Measurements from ENCODE around the gene NWD2.
"Not testable (repeated sequence)": the region's sequence is repeated elsewhere in the genome, so short reads cannot be mapped to it uniquely, and the experiment has no call there.

The NWD2 gene

GRCh38 chr4:37486166-37486565 is 241.6 kb downstream of the NWD2 start:
- Histone ChIP-seq H3K9me3 (ENCODE audit: control extremely low read depth in 1 of 5, control insufficient read depth in 4 of 5, insufficient read depth in 2 of 5, low read depth in 1 of 5, low read length in 4 of 5) (peaks cover 0 to 1% (median 0%) of the 10 kb centered on the region in 5 experiments), H3K27ac (ENCODE audit: insufficient read depth in 1 of 2, low read depth in 1 of 2, low read length in 2 of 2, poor library complexity in 1 of 2, severe bottlenecking in 2 of 2) (no peak overlapping the region), H3K36me3 (ENCODE audit: control insufficient read depth in 4 of 4, insufficient read depth in 4 of 4, low read length in 3 of 4) (no peaks in the 10 kb centered on the region), H3K4me1 (ENCODE audit: control extremely low read depth in 1 of 4, control insufficient read depth in 4 of 4, insufficient read depth in 4 of 4, low read length in 3 of 4) (peaks cover 0 to 2% (median 0%) of the 10 kb centered on the region in 4 experiments), H3K4me3 (ENCODE audit: control insufficient read depth in 1 of 7, extremely low read depth in 1 of 7, insufficient read depth in 4 of 7, low read depth in 2 of 7, low read length in 6 of 7) (no peak overlapping the region), H3K27me3 (replicated peaks in 2 of 5; ENCODE audit: control insufficient read depth in 4 of 5, insufficient read depth in 5 of 5, low read length in 4 of 5) (no peaks in the 10 kb centered on the region)
- WGBS (ENCODE audit: insufficient coverage) = 100% methylated on average over 2 of the region's 3 CpGs
- POLR2A ChIA-PET = no interaction called here
- no peak for DNase-seq
- CTCF ChIA-PET = no interaction called here

GRCh38 chr4:37487668-37488067 is 243.1 kb downstream of the NWD2 start:
- Histone ChIP-seq H3K36me3 (ENCODE audit: control insufficient read depth in 4 of 4, insufficient read depth in 4 of 4, low read length in 3 of 4) (no peaks in the 10 kb centered on the region), H3K27me3 (replicated peaks in 2 of 5; ENCODE audit: control insufficient read depth in 4 of 5, insufficient read depth in 5 of 5, low read length in 4 of 5) (no peaks in the 10 kb centered on the region), H3K4me1 (ENCODE audit: control extremely low read depth in 1 of 4, control insufficient read depth in 4 of 4, insufficient read depth in 4 of 4, low read length in 3 of 4) (no peaks in the 10 kb centered on the region), H3K4me3 (ENCODE audit: control insufficient read depth in 1 of 7, extremely low read depth in 1 of 7, insufficient read depth in 4 of 7, low read depth in 2 of 7, low read length in 6 of 7) (no peak overlapping the region), H3K9me3 (ENCODE audit: control extremely low read depth in 1 of 5, control insufficient read depth in 4 of 5, insufficient read depth in 2 of 5, low read depth in 1 of 5, low read length in 4 of 5) (peaks cover 0 to under 1% (median 0%) of the 10 kb centered on the region in 5 experiments), H3K27ac (ENCODE audit: insufficient read depth in 1 of 2, low read depth in 1 of 2, low read length in 2 of 2, poor library complexity in 1 of 2, severe bottlenecking in 2 of 2) (no peak overlapping the region)
- CTCF ChIA-PET = no interaction called here
- DNase-seq = no peak
- POLR2A ChIA-PET = no interaction called here

- CTCF ChIA-PET = no interaction called here
- no peaks in the 10 kb centered on the region for H3K36me3 ChIP-seq (ENCODE audit: control insufficient read depth in 4 of 4, insufficient read depth in 4 of 4, low read length in 3 of 4)
- H3K27me3 ChIP-seq (replicated peaks in 2 of 5; ENCODE audit: control insufficient read depth in 4 of 5, insufficient read depth in 5 of 5, low read length in 4 of 5) = no peaks in the 10 kb centered on the region
- H3K9me3 ChIP-seq (ENCODE audit: control extremely low read depth in 1 of 5, control insufficient read depth in 4 of 5, insufficient read depth in 2 of 5, low read depth in 1 of 5, low read length in 4 of 5) = no peaks in the 10 kb centered on the region
- H3K27ac ChIP-seq (ENCODE audit: insufficient read depth in 1 of 2, low read depth in 1 of 2, low read length in 2 of 2, poor library complexity in 1 of 2, severe bottlenecking in 2 of 2) = no peak overlapping the region
- no peaks in the 10 kb centered on the region for H3K4me1 ChIP-seq (ENCODE audit: control extremely low read depth in 1 of 4, control insufficient read depth in 4 of 4, insufficient read depth in 4 of 4, low read length in 3 of 4)
- WGBS (ENCODE audit: insufficient coverage) = no CpG with 5 or more reads among the region's 1 CpG
- no peak for DNase-seq
- no peak overlapping the region for H3K4me3 ChIP-seq (ENCODE audit: control insufficient read depth in 1 of 7, extremely low read depth in 1 of 7, insufficient read depth in 4 of 7, low read depth in 2 of 7, low read length in 6 of 7)
- POLR2A ChIA-PET = no interaction called here
Measured at GRCh38 chr4:37489697-37490096, 245.2 kb downstream of the NWD2 start.

- Histone ChIP-seq H3K36me3 (ENCODE audit: control insufficient read depth in 4 of 4, insufficient read depth in 4 of 4, low read length in 3 of 4) (no peaks in the 10 kb centered on the region), H3K9me3 (ENCODE audit: control extremely low read depth in 1 of 5, control insufficient read depth in 4 of 5, insufficient read depth in 2 of 5, low read depth in 1 of 5, low read length in 4 of 5) (no peaks in the 10 kb centered on the region), H3K27ac (ENCODE audit: insufficient read depth in 1 of 2, low read depth in 1 of 2, low read length in 2 of 2, poor library complexity in 1 of 2, severe bottlenecking in 2 of 2) (no peak overlapping the region), H3K27me3 (replicated peaks in 2 of 5; ENCODE audit: control insufficient read depth in 4 of 5, insufficient read depth in 5 of 5, low read length in 4 of 5) (no peaks in the 10 kb centered on the region), H3K4me3 (ENCODE audit: control insufficient read depth in 1 of 7, extremely low read depth in 1 of 7, insufficient read depth in 4 of 7, low read depth in 2 of 7, low read length in 6 of 7) (no peak overlapping the region), H3K4me1 (ENCODE audit: control extremely low read depth in 1 of 4, control insufficient read depth in 4 of 4, insufficient read depth in 4 of 4, low read length in 3 of 4) (no peaks in the 10 kb centered on the region)
- no peak for DNase-seq
- POLR2A ChIA-PET = no interaction called here
- WGBS (ENCODE audit: insufficient coverage) = 93% methylated on average over 7 of the region's 9 CpGs
- CTCF ChIA-PET = no interaction called here
Measured at GRCh38 chr4:37490391-37491347, 246.1 kb downstream of the NWD2 start.

- H3K27ac ChIP-seq (ENCODE audit: insufficient read depth in 1 of 2, low read depth in 1 of 2, low read length in 2 of 2, poor library complexity in 1 of 2, severe bottlenecking in 2 of 2); H3K4me1 ChIP-seq (ENCODE audit: control extremely low read depth in 1 of 4, control insufficient read depth in 4 of 4, insufficient read depth in 4 of 4, low read length in 3 of 4); POLR2A ChIA-PET; CTCF ChIA-PET; H3K4me3 ChIP-seq (ENCODE audit: control insufficient read depth in 1 of 7, extremely low read depth in 1 of 7, insufficient read depth in 4 of 7, low read depth in 2 of 7, low read length in 6 of 7); H3K36me3 ChIP-seq (ENCODE audit: control insufficient read depth in 4 of 4, insufficient read depth in 4 of 4, low read length in 3 of 4); H3K9me3 ChIP-seq (ENCODE audit: control extremely low read depth in 1 of 5, control insufficient read depth in 4 of 5, insufficient read depth in 2 of 5, low read depth in 1 of 5, low read length in 4 of 5); H3K27me3 ChIP-seq (replicated peaks in 2 of 5; ENCODE audit: control insufficient read depth in 4 of 5, insufficient read depth in 5 of 5, low read length in 4 of 5); DNase-seq: not testable (repeated sequence)
- WGBS (ENCODE audit: insufficient coverage) = no CpG with 5 or more reads among the region's 4 CpGs
Measured at GRCh38 chr4:37495353-37495752, 250.8 kb downstream of the NWD2 start.

All from common myeloid progenitor, CD34-positive (primary cell).